Hematopoietic multipotent progenitor cell treated with erythropoietin and hydrocortisone succinate and interleukin-3 and kit ligand, for 6 days (in vitro differentiated cells): ENCODE data around the gene ZIM2.
"Not testable (repeated sequence)": the region's sequence is repeated elsewhere in the genome, so short reads cannot be mapped to it uniquely, and the experiment has no call there.

ENCODE experiments used
- DNase-seq: peaks from one replicate; pipeline ENCODE4 v3.0.0-alpha.2; 2015

ZIM2 gene

GRCh38 chr19:56840451-56841192 lies at the start of gene ZIM2, which contains the start of gene PEG3:
ZIM2 (minus strand) TSS chr19:56840726; CDS start chr19:56824277, 16,449 bp downstream.
PEG3 (minus strand) TSS chr19:56840726; CDS start chr19:56824655, 16,071 bp downstream.
- no peak for DNase-seq

- DNase-seq: no peak
Observed at GRCh38 chr19:56885173-56885985, 44.9 kb upstream of the ZIM2 start.

DNA sequence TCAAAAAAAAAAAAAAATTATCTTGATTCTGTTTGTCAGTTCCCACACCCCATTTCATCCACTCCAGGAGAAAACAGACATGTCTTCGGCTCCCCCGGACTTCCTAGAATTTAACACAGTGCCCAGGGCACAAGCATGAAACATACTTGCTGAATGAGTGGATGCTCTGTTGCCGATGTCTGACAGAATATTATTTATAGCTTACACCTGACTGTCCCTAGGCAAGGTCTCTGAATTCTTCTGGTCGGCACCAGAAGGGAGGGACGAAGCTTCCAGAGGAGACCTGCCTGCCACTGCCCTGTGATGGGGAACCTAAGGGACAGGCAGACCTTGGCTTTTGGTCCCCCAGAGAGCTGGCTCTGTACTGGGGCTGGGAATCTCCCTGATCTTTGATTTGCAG lies 43.9 kb upstream of the ZIM2 start:
- no peak for DNase-seq

DNA sequence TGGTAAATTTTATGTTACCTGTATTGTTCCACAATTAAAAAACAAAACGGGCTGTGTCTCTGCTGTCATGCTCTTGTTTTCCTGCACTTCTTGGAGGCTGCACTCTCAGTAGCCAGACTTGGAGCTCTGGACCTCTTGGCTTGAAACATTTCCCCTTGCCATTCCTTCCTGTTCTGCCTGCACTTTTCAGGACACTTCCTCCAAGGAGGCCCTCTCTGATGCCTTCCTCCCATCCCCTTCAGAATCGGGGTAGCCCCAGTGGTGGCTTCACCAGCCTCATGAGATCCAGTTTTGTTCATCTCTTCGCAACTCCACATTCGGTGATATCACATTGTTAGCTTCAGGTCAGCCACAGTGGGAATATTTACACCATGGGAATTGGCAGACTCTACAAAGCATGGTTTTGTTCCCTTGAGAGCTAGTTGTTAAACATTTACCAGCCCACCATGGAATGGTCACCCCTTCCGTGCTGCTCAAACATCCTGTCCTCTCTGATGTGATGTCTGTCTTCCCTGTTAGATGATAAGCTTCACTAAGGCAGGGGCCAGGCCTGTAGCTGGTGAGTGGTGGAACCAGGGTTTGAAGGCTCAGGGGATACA lies 40.2 kb upstream of the ZIM2 start:
- DNase-seq: no peak

DNA sequence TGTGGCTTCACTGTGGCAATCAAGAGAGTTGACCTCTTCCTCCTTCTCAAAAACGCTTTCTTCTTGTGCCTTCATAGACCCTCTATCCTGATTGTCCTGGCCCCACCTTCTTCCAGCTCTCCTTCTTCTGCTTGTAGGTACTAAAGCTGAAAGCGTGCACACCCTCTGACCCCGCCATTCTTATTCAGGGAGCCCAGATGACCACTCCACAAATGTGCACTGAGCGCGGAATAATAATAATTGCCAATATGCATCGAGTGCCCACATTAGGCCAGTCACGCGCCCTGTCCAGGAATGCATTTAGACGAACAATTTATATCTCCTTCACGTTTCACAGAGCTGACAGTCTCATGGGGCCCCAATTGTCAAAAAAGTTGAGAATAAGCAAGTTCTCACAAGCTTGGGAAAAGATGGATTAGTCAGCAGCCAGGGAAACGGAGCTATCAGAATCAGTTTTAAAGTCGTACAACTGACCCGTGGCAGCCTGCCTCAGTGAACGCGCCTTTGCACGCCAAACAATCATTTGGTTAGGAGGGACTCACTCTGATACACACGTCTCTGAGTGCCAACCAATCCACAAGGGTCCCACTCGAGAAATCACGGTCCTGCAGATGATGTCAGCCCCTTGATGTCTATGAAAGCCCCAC lies 36.7 kb upstream of the ZIM2 start:
- no peak for DNase-seq

GRCh38 chr19:56875717-56876116 lies 35.2 kb upstream of the ZIM2 start:
- DNase-seq: no peak

DNA sequence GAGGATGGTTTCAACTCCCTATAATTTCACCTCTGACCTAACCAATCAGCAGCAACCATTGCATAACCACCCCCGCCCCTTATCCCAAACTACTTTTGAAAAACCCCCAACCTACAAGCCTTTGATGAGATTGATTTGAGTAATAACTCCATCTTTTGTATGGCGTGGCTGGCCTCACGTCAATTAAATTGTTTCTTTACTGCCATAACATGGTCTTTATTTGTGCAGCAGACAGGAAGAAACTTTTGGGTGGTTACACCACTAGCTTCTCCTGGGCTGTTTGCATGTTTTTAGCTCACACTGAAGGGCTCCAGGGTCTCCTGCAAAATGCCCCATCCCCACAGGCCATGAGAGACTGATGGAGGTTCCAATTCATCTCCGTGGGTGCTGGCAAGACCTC lies 34.0 kb upstream of the ZIM2 start:
- no peak for DNase-seq

GRCh38 chr19:56873493-56873892 lies 33.0 kb upstream of the ZIM2 start:
- no peak for DNase-seq

DNA sequence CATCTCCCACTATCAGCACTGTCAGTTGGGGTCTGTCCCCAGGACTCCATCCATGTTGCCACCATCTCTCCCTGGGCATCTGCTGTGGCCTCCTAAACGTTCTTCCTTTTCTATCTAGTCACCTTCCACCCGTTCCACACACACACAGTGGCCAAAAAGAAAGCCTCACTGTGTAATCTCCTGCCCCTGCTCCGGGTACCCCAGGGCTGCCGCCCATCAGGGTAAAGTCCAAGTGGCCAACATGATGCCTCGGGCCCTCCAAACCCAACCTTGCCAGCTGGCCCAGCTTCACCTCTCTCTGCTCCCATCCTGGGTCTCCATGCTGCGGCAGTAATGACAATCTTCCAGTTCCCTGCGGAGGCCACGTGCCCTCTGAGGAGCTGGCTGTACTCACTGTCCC lies 29.4 kb upstream of the ZIM2 start:
- DNase-seq: no peak

DNA sequence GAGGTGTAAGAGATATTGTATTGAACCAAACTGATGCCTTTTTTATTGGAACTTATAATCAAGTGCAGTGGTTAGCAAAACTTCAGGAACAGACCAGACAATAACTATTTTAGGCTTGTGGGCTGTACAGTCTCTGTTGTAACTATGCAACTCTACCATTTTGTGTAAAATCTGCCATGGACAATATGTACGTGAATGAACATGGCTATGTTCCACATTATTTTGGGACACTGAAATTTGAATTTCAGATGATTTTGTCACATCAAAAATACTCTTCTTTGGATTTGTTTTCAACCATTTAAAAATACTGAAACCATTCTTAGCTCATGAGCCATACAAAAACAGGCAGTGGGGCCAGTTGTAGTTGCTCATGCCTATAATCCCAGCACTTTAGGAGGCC lies 27.9 kb upstream of the ZIM2 start:
- DNase-seq: no peak

DNA sequence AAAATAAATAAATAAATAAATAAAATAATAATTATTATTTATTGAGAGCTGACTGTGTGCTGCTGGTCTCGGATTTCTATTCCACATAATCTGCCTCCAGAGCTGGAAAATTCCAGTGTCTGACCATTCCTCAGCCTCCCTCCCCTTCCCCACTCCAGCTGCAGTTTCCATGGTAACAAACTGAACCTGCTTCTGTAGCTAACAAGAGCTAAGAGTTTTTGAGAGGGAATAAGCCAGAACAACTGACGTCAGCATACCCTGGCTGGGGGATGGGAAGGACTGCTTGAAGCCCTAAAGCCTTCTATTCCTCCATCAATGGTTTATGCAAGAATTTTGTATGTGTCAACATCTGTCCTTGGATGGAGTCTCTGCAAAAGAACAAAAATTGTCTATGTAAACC lies 26.0 kb upstream of the ZIM2 start:
- no peak for DNase-seq

GRCh38 chr19:56864443-56865125 lies 24.1 kb upstream of the ZIM2 start:
- DNase-seq: no peak

DNA sequence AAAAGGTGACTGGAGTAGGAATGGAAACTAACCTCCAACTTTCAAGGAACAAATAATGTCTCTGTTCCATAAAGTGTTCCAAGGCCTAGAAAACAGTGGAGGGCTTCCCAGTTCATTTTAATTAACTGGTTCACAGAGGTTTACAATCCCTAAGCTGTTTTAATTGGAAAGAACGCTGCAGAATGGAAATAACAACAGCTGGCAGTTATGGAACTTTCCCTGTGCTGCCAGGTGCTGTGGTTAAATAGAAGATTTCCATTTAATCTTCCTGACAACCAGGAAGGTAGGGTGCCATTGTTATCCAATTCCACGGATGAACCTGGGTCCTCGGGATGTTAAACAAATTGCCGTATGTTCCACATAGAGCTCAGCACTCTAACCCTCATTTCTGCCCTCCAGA lies 22.2 kb upstream of the ZIM2 start:
- no peak for DNase-seq

DNA sequence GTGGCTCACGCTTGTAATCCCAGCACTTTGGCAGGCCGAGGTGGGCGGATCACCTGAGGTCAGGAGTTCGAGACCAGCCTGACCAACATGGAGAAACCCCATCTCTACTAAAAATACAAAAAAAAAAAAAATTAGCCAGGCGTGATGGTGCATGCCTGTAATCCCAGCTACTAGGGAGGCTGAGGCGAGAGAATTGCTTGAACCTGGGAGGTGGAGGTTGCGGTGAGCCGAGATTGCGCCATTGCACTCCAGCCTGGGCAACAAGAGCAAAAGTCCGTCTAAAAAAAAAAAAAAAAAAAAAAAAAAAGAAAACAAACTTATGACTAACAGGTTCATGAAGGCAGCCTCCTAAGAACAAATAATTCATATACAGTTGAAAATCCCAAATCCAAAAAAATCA lies 19.9 kb upstream of the ZIM2 start:
- not testable (repeated sequence) for DNase-seq

DNA sequence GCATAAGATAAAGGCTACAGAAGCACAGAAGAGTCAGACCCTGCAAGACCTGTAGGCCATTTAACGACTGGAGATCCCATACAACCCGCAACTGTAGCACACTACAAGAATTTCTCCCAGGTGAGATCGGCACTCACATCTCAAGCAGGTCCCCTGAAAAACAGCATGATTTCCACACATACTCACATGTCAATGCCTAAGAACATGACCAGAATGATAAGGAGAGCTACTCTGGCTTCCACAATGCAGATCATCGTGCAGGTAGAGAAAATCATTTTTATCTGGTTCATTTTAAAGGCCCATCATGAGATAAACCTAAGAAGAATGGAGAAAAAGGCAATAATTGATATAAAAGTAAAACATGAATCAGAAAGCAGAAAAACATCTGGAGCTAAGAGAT lies 17.5 kb upstream of the ZIM2 start:
- DNase-seq: no peak

- DNase-seq: no peak
Observed at GRCh38 chr19:56856822-56857221, 16.3 kb upstream of the ZIM2 start.

- not testable (repeated sequence) for DNase-seq
Observed at GRCh38 chr19:56852361-56852760, 11.8 kb upstream of the ZIM2 start.

- no peak for DNase-seq
Observed at GRCh38 chr19:56848166-56848565, 7.6 kb upstream of the ZIM2 start.

GRCh38 chr19:56842412-56842811 lies 1.9 kb upstream of the ZIM2 start:
- DNase-seq: no peak

DNA sequence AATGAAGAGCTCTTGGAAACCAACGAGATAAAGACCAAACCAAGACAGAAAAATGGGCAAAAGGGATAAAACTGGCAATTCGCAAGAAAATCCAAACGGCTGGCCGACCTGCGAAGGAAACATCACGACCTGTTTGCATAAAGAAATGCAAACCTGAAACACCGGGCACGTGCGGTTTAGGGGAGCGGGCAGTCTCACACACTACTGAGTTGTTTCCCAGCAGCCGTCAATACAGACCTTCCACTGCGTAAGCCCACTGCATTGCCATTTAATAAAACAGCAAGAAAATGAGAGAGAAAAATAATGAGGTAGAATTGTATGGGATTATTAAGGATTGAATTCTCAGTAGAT lies 642 bp upstream of the ZIM2 start:
- no peak for DNase-seq

- peak; percentile 78 for DNase-seq
Observed at GRCh38 chr19:56839652-56840450, 675 bp downstream of the ZIM2 start.
